Mononuclear cell (primary cell): ENCODE results near the gene CHMP5. TPM values are rescaled to one million over a fixed set of nuclear protein-coding genes. Genes with fewer than 3 reads are reported as not detected.
"Not testable (repeated sequence)": the region's sequence is repeated elsewhere in the genome, so short reads cannot be mapped to it uniquely, and the experiment has no call there.

Experiments used
- H3K27me3 ChIP-seq: 2 replicates; pipeline ENCODE4 v1.6.0; 2011; ENCODE audit warnings: low read length, control low read depth; ENCODE audit not compliant: insufficient read depth
- H3K4me1 ChIP-seq: 2 replicates; pipeline ENCODE4 v1.5.1; 2011; ENCODE audit warnings: mild to moderate bottlenecking, low read length, control low read depth; ENCODE audit not compliant: insufficient read depth
- H3K4me3 ChIP-seq: 2 replicates; pipeline ENCODE4 v1.5.1; 2011; ENCODE audit warnings: mild to moderate bottlenecking, low read length, moderate library complexity
- H3K9me3 ChIP-seq: 2 replicates; pipeline ENCODE4 v1.5.1; 2011; ENCODE audit warnings: low read depth, mild to moderate bottlenecking, control low read depth, low read length
- total RNA-seq: library from RNA; depleted of rRNA; stranded (reverse); fragments of >200 nt; gene quantifications from one replicate; pipeline ENCODE4 v1.2.3, GENCODE V29; 2012

The CHMP5 gene
- total RNA-seq, 1 donor, result 21.6 TPM

DNA sequence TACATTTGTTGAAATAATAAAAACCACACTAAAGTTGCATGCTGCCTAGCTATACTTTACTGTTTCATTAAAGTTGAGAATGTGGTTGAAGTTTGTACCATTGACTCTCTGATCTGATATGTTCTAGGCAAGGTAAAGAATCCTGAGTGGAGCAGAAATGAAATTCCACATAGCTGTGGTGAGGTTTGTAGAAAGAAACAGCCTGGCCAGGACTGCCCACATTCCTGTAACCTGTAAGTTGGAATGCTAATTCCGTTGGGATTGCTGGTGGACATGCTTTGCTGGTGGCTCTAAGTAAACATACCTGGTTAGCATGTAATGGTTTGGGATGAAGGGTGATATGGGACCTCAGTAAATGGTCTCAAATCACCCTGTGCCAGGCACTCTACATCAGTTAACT is 42.2 kb downstream of the CHMP5 start:
- peaks cover 3% of the 10 kb centered on the region for H3K4me1 ChIP-seq
- no peak overlapping the region for H3K4me3 ChIP-seq
- H3K27me3 ChIP-seq, result no peaks in the 10 kb centered on the region
- no peaks in the 10 kb centered on the region for H3K9me3 ChIP-seq

- H3K27me3 ChIP-seq, result no peaks in the 10 kb centered on the region
- no peak overlapping the region for H3K4me3 ChIP-seq
- H3K9me3 ChIP-seq, result no peaks in the 10 kb centered on the region
- no peaks in the 10 kb centered on the region for H3K4me1 ChIP-seq
Observed at GRCh38 chr9:33309903-33310302, 45.1 kb downstream of the CHMP5 start.

DNA sequence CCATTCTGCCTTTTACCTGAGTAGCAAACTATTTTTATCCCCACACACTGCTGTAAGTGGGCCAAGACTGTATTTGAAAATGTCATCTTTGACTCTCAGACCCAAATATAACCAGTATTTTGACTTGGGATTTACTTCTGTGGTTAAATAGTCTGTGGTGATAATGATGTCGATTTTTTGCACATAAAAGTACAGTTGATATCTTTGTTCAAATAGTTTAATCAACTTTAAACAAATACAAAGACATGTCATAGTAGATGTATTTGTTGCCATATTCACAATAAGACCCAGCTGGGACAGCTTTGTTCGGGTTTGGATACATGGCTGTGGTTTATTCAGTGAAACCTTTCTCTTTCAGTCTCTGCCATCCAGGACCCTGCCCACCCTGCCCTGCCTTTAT is 45.9 kb downstream of the CHMP5 start:
- H3K9me3 ChIP-seq, result no peaks in the 10 kb centered on the region
- no peak overlapping the region for H3K4me3 ChIP-seq
- no peaks in the 10 kb centered on the region for H3K4me1 ChIP-seq
- H3K27me3 ChIP-seq, result no peaks in the 10 kb centered on the region

DNA sequence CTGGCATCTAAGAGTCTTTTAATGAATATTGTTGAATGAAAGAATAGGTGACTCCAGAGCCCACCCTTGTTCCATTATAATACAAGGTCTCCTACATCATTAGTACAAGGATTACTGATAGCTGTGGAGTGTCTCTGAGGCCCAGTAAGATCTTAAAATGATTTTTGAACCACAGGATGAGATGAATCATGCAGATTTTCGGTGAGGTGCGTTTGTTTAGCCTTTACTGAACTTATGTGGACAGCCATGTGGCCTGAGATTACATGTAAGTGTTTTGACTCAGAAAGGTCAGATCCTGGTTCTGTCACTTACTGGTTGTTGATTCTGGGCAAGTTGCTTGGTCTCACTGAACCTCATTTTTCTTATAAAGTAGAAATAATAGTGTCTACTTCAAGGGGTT is 47.1 kb downstream of the CHMP5 start:
- Histone ChIP-seq H3K4me3 (no peak overlapping the region), H3K9me3 (no peaks in the 10 kb centered on the region), H3K4me1 (no peaks in the 10 kb centered on the region), H3K27me3 (no peaks in the 10 kb centered on the region)

DNA sequence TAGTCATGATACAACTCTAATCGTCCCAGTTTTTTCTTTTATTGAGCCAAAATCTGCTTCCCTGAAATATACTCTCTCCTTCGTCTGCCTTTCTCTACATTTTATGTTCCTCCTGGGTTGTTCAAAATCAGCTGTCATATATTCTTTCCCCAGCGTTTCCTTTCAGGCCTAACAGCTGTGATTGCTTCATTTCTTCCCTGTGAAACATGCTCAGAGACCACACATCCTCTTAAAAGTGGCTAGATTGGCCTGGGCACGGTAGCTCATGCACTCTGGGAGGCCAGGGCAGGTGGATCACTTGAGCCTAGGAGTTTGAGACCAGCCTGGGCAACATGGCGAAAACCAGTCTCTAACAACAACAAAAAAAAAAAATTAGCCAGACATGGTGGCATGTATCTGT is 50.5 kb downstream of the CHMP5 start:
- Histone ChIP-seq H3K9me3 (no peaks in the 10 kb centered on the region), H3K4me3 (no peak overlapping the region), H3K27me3 (no peaks in the 10 kb centered on the region), H3K4me1 (no peaks in the 10 kb centered on the region)

DNA sequence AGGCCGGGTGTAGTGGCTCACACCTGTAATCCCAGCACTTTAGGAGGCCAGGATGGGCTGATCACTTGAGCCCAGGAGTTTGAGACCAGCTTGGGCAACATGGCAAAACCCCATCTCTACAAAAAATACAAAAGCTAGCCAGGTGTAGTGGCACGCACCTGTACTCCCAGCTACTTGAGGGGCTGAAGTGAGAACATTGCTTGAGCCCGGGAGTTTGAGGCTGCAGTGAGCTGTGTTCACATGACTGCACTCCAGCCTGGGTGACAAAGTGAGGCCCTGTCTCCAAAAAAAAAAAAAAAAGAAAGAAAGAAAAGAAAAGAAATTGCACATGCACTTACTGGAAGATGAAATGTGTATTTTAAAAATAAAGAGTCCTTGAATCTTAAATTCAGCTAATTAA is 52.3 kb downstream of the CHMP5 start:
- not testable (repeated sequence) for H3K27me3 ChIP-seq, H3K9me3 ChIP-seq, H3K4me3 ChIP-seq

DNA sequence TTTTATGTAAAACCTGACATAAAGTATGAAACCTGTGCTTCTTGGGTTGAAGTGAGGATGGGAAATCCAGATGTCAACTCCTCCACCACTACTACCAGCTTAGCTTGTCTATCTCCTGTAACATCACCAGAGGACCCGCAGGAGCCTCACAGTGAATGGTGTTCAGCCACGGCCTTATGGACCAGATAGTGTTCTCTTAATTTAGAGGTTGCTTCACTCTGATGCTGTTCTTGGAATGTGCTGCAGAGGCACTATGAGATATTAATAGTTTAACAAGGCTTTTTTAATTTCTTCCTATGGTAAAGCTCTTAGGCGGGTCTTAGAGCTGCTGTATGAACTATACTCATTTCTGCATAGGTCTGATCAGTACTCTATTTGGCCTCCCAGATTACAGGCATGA is 53.4 kb downstream of the CHMP5 start:
- Histone ChIP-seq H3K4me3 (no peak overlapping the region), H3K27me3 (no peaks in the 10 kb centered on the region), H3K4me1 (no peaks in the 10 kb centered on the region), H3K9me3 (no peaks in the 10 kb centered on the region)

More for the DNA sequence above, 52.3 kb downstream of the CHMP5 start:
- not testable (repeated sequence) for H3K4me1 ChIP-seq

GRCh38 chr9:33318781-33319180 is 53.9 kb downstream of the CHMP5 start:
- no peak overlapping the region for H3K4me3 ChIP-seq
- no peaks in the 10 kb centered on the region for H3K4me1 ChIP-seq
- no peaks in the 10 kb centered on the region for H3K27me3 ChIP-seq
- H3K9me3 ChIP-seq, result no peaks in the 10 kb centered on the region

- H3K4me3 ChIP-seq, result no peak overlapping the region
- H3K27me3 ChIP-seq, result no peaks in the 10 kb centered on the region
- no peaks in the 10 kb centered on the region for H3K9me3 ChIP-seq
- no peaks in the 10 kb centered on the region for H3K4me1 ChIP-seq
Observed at GRCh38 chr9:33320230-33320567, 55.4 kb downstream of the CHMP5 start.

GRCh38 chr9:33320568-33321261 is 55.9 kb downstream of the CHMP5 start:
- H3K9me3 ChIP-seq, result no peaks in the 10 kb centered on the region
- H3K4me3 ChIP-seq, result no peak overlapping the region
- no peaks in the 10 kb centered on the region for H3K4me1 ChIP-seq
- no peaks in the 10 kb centered on the region for H3K27me3 ChIP-seq

DNA sequence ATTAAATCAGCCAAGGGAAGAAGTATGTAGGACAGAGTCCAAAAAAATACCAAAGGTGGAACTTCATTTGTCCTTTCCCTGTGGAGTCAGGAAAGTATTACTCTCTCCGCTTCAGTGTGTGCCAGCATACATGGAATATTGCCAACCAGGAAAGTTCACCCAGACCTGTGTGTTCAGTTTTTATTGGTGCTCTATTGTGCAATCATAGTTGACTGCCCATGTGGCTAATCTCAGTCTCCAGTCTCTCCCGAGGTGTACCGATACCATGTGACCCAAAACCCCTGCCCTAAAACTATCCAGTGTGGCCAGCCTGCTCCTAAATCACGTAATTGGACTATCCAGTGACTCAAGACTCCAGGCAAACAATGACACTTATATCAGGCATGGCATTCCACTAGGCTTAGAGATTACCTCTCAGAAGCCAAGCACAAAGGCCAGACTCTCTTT is 64.3 kb downstream of the CHMP5 start:
- Histone ChIP-seq H3K27me3 (no peaks in the 10 kb centered on the region), H3K4me3 (no peak overlapping the region), H3K9me3 (no peaks in the 10 kb centered on the region), H3K4me1 (no peaks in the 10 kb centered on the region)

DNA sequence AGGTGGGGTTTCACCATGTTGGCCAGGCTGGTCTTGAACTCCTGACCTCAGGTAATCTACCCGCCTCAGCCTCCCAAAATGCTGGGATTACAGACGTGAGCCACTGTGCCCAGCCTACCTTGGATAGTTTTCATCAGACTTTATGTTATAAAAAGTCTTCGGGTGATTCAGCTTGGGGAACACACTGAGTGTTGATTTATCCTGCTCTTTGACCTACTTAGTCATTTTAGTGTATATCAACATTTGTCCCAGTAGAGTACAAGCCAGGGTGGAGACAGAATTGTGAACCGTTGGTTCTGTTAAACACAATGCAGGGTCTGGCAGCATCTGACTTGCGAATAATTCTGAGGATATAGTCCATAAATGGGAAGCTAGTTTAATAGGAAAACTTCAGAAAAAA is 65.1 kb downstream of the CHMP5 start:
- no peaks in the 10 kb centered on the region for H3K27me3 ChIP-seq
- no peaks in the 10 kb centered on the region for H3K4me1 ChIP-seq
- H3K9me3 ChIP-seq, result no peaks in the 10 kb centered on the region
- H3K4me3 ChIP-seq, result no peak overlapping the region

DNA sequence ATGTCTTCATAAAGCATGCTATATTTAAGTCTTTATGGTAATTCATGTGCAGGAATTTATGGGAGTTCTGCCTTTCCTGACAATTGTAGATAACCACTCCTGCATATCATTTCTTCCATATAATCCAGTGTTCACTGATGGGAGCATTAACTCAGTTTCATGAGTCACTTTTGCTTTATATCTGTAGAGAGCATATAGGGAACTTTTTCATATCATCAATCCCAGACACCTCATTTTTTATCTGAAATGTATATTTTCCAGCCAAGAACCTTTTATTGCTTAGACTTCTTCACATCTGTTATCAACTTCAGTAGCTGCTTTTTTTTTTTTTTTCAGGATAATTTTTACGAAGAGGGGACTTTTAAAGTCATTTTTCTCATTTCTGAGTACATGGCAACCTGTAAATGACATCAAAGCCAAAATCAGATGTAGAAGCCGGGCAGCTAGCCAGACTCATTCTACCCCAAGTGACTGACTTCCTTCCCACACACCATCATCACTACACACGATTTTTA is 66.6 kb downstream of the CHMP5 start:
- no peaks in the 10 kb centered on the region for H3K4me1 ChIP-seq
- no peak overlapping the region for H3K4me3 ChIP-seq
- no peaks in the 10 kb centered on the region for H3K27me3 ChIP-seq
- H3K9me3 ChIP-seq, result no peaks in the 10 kb centered on the region
